GM12878 (cell line): ENCODE data around the gene AKAP13.

Experiments used
- CTCF ChIP-seq, 3 experiments: IDR thresholded peaks in 2 of 3; conservative IDR thresholded peaks in 1 of 3; 2 replicates each; pipeline ENCODE4 v1.5.1; 2011; ENCODE audit warnings: low read depth in 3 of 3, low read length in 3 of 3, mild to moderate bottlenecking in 3 of 3, control low read depth in 2 of 3, moderate library complexity in 2 of 3, inconsistent platforms in 1 of 3, mixed read lengths in 1 of 3; ENCODE audit not compliant: control insufficient read depth in 2 of 3, insufficient read depth in 1 of 3; ENCODE audit errors: extremely low read depth in 1 of 3
- EP300 ChIP-seq, 2 experiments: fragments of 150-350 bp in 1 of 2; IDR thresholded peaks; 2 replicates each; pipeline ENCODE4 v1.6.1; 2011 to 2012; ENCODE audit warnings: low read depth in 2 of 2, low read length in 2 of 2, borderline replicate concordance in 1 of 2, improper control_type of control experiment in 1 of 2, inconsistent platforms in 1 of 2; ENCODE audit not compliant: control insufficient read depth in 1 of 2
- EZH2 ChIP-seq: IDR thresholded peaks from 2 replicates; pipeline ENCODE4 v1.6.1; 2012; ENCODE audit warnings: low read depth, mild to moderate bottlenecking, control low read depth, inconsistent platforms, low read length, borderline replicate concordance; ENCODE audit not compliant: control insufficient read depth
- HDAC6 ChIP-seq: fragments of 200-600 bp; sonication (generic); IDR thresholded peaks from one replicate; pipeline ENCODE4 v1.8.0; 2017; ENCODE audit warnings: antibody characterized with exemption; ENCODE audit not compliant: unreplicated experiment
- MYC ChIP-seq: IDR thresholded peaks from 2 replicates; pipeline ENCODE4 v1.6.1; 2011; ENCODE audit warnings: mild to moderate bottlenecking, low read length, moderate library complexity, inconsistent platforms; ENCODE audit not compliant: insufficient read depth, insufficient replicate concordance, insufficient read length, severe bottlenecking
- POLR2A ChIP-seq: IDR thresholded peaks from 2 replicates; pipeline ENCODE4 v1.6.1; 2011; ENCODE audit warnings: low read depth, mild to moderate bottlenecking, low read length
- RB1 ChIP-seq: fragments of 450-650 bp; formaldehyde crosslinking; IDR thresholded peaks from 2 replicates; pipeline ENCODE4 v1.6.1; 2017; ENCODE audit warnings: mild to moderate bottlenecking, borderline replicate concordance
- RBBP5 ChIP-seq: fragments of 200-600 bp; sonication (generic); conservative IDR thresholded peaks from 2 replicates; pipeline ENCODE4 v1.6.1; 2016
- SPI1 ChIP-seq: IDR thresholded peaks from 2 replicates; pipeline ENCODE4 v1.6.1; 2011; ENCODE audit warnings: low read depth, mild to moderate bottlenecking, low read length, moderate library complexity, borderline replicate concordance; ENCODE audit not compliant: insufficient read depth
- TCF12 ChIP-seq: IDR thresholded peaks from 2 replicates; pipeline ENCODE4 v1.6.1; 2011; ENCODE audit warnings: low read depth, mild to moderate bottlenecking, low read length
- TCF7 ChIP-seq: IDR thresholded peaks from 2 replicates; pipeline ENCODE4 v1.6.1; 2014; ENCODE audit warnings: antibody characterized with exemption, borderline replicate concordance
- ZNF274 ChIP-seq: IDR thresholded peaks from one replicate; pipeline ENCODE4 v1.8.0; 2011; ENCODE audit not compliant: insufficient read length, insufficient read depth
- ZZZ3 ChIP-seq: IDR thresholded peaks from 2 replicates; pipeline ENCODE4 v1.6.1; 2011; ENCODE audit warnings: low read depth; ENCODE audit not compliant: control insufficient read depth, insufficient read length
- TF ChIP-seq, protein P1 (sequence below): IDR thresholded peaks from 2 replicates; pipeline ENCODE4 v1.6.1; 2012; ENCODE audit warnings: mild to moderate bottlenecking, low read depth, low read length

- TF ChIP-seq ZNF274 (no peak), TCF12 (no peak), EP300 (IDR thresholded peaks at IDR 0.05; ENCODE audit: borderline replicate concordance in 1 of 2, control insufficient read depth in 1 of 2, low read depth in 2 of 2, low read length in 2 of 2) (no peak), RBBP5 (no peak), CTCF (IDR thresholded peaks at IDR 0.05 in 2 of 3, conservative IDR thresholded peaks at IDR 0.05 in 1 of 3; ENCODE audit: control insufficient read depth in 2 of 3, extremely low read depth in 1 of 3, insufficient read depth in 1 of 3, low read depth in 3 of 3, low read length in 3 of 3) (no peak), POLR2A (no peak), RB1 (no peak), HDAC6 (no peak), TCF7 (no peak), ZZZ3 (no peak), SPI1 (no peak), MYC (no peak), EZH2 (no peak)
- TF ChIP-seq, protein P1, sequence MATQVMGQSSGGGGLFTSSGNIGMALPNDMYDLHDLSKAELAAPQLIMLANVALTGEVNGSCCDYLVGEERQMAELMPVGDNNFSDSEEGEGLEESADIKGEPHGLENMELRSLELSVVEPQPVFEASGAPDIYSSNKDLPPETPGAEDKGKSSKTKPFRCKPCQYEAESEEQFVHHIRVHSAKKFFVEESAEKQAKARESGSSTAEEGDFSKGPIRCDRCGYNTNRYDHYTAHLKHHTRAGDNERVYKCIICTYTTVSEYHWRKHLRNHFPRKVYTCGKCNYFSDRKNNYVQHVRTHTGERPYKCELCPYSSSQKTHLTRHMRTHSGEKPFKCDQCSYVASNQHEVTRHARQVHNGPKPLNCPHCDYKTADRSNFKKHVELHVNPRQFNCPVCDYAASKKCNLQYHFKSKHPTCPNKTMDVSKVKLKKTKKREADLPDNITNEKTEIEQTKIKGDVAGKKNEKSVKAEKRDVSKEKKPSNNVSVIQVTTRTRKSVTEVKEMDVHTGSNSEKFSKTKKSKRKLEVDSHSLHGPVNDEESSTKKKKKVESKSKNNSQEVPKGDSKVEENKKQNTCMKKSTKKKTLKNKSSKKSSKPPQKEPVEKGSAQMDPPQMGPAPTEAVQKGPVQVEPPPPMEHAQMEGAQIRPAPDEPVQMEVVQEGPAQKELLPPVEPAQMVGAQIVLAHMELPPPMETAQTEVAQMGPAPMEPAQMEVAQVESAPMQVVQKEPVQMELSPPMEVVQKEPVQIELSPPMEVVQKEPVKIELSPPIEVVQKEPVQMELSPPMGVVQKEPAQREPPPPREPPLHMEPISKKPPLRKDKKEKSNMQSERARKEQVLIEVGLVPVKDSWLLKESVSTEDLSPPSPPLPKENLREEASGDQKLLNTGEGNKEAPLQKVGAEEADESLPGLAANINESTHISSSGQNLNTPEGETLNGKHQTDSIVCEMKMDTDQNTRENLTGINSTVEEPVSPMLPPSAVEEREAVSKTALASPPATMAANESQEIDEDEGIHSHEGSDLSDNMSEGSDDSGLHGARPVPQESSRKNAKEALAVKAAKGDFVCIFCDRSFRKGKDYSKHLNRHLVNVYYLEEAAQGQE: no peak
Measured at GRCh38 chr15:85630311-85630710, 249.9 kb downstream of the AKAP13 start.
